Bronchial epithelial cell (primary cell): Measurements from ENCODE around the gene RPL7L1. TPM values are rescaled to one million over a fixed set of nuclear protein-coding genes. Genes with fewer than 3 reads are reported as not detected.
"Not testable (repeated sequence)": the region's sequence is repeated elsewhere in the genome, so short reads cannot be mapped to it uniquely, and the experiment has no call there.

Experiments used
- DNase-seq: peaks from one replicate; pipeline ENCODE4 v3.0.0-alpha.2; 2010; ENCODE audit warnings: low read depth
- FAIRE-seq: peaks from 2 replicates; lab custom pipeline; 2011; peaks lifted over from hg19 to GRCh38; lab: Jason Lieb, UNC
- H3K27me3 ChIP-seq: 2 replicates; pipeline ENCODE4 v1.5.1; 2011; ENCODE audit warnings: low read length; ENCODE audit not compliant: control insufficient read depth, insufficient read depth
- H3K36me3 ChIP-seq: 2 replicates; pipeline ENCODE4 v1.5.1; 2011; ENCODE audit warnings: low read length; ENCODE audit not compliant: control insufficient read depth, insufficient read depth
- H3K4me3 ChIP-seq: 2 replicates; pipeline ENCODE4 v1.5.1; 2011; ENCODE audit warnings: mild to moderate bottlenecking, low read depth, low read length, control low read depth
- total RNA-seq: library from RNA; depleted of rRNA; stranded (reverse); fragments of >200 nt; gene quantifications from 2 replicates; pipeline ENCODE4 v1.2.1, GENCODE V29; 2014
- TF ChIP-seq, protein P1 (sequence below): IDR thresholded peaks from 2 replicates; pipeline ENCODE4 v1.5.1; 2011; ENCODE audit warnings: mild to moderate bottlenecking, moderate library complexity, low read length, control low read depth, inconsistent platforms; ENCODE audit not compliant: insufficient read depth, severe bottlenecking

The RPL7L1 gene
- total RNA-seq, 1 donor from 2014 or later, result 109 TPM

DNA sequence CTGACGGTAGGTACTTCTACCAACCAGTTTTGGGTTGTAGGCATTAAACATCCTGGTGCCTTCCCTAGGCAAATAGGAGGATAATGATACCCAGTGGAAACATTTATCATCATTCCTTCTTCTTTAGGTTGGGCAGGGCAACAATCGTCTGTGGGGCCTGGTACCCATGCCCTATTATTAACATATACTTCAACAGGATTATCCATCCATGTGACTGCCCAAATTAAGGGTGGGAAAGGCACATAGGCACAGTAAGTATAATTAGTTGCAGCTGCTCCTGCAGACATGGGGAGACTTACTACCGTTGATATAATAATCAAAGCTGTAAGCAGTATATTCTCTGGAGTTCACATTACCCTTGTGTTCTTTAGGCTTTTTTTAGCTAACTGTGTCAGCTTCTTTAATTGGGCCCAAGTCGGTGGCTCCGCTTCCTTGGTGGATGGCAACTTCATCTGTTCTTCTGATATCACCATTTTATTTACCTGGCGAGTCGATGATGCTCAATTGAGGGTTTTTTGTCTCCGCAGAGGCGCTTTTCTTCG is 16.8 kb downstream of the RPL7L1 start:
- TF ChIP-seq, protein P1, sequence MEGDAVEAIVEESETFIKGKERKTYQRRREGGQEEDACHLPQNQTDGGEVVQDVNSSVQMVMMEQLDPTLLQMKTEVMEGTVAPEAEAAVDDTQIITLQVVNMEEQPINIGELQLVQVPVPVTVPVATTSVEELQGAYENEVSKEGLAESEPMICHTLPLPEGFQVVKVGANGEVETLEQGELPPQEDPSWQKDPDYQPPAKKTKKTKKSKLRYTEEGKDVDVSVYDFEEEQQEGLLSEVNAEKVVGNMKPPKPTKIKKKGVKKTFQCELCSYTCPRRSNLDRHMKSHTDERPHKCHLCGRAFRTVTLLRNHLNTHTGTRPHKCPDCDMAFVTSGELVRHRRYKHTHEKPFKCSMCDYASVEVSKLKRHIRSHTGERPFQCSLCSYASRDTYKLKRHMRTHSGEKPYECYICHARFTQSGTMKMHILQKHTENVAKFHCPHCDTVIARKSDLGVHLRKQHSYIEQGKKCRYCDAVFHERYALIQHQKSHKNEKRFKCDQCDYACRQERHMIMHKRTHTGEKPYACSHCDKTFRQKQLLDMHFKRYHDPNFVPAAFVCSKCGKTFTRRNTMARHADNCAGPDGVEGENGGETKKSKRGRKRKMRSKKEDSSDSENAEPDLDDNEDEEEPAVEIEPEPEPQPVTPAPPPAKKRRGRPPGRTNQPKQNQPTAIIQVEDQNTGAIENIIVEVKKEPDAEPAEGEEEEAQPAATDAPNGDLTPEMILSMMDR, result no peak
- H3K36me3 ChIP-seq, result no peaks in the 10 kb centered on the region
- FAIRE-seq (no peak), DNase-seq (no peak)
- H3K27me3 ChIP-seq, result no peaks in the 10 kb centered on the region
- H3K4me3 ChIP-seq, result no peak overlapping the region

DNA sequence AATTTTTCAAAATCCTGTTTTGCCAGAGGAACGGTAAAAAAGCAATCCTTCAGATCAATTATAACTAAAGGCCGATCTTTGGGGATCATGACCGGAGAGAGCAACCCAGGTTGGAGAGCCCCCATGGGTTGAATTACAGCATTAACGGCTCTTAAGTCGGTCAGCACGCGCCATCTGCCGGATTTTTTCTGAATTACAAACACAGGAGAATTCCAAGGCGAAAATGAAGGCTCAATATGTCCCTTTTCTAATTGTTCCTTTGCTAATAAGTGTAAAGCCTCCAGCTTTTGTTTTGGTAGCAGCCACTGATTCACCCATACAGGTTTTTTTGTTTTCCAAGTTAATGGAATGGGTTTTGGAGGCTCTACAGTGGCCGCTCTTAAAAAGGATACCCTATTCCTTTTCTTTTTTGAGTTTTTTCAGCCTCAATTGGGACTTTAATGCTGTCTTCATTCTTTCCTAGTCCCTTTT is 19.5 kb downstream of the RPL7L1 start:
- FAIRE-seq (no peak), DNase-seq (peak; percentile 41)
- no peaks in the 10 kb centered on the region for H3K27me3 ChIP-seq
- no peak overlapping the region for H3K4me3 ChIP-seq
- TF ChIP-seq, protein P1, result peak; percentile 58
- no peaks in the 10 kb centered on the region for H3K36me3 ChIP-seq

DNA sequence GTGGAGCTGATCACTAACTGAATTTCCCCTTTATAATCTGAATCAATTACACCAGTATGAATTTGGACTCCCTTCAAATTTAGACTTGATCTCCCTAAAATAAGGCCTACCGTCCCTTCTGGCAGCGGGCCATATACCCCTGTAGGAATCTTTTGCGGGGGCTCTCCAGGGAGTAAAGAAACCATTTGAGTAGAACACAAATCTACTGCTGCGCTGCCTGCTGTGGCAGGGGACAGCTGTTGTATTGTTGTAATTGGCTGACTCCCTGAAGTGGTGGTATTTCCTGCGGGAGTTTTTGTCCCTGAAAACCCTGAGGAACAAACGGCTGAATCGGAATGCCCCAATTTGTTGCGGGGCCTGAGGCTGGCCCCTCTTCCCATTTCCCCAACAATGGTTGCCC is 20.5 kb downstream of the RPL7L1 start:
- DNase-seq, result no peak
- no peak for FAIRE-seq
- TF ChIP-seq, protein P1, result no peak
- H3K4me3 ChIP-seq, result no peak overlapping the region
- H3K36me3 ChIP-seq, result no peaks in the 10 kb centered on the region
- no peaks in the 10 kb centered on the region for H3K27me3 ChIP-seq

DNA sequence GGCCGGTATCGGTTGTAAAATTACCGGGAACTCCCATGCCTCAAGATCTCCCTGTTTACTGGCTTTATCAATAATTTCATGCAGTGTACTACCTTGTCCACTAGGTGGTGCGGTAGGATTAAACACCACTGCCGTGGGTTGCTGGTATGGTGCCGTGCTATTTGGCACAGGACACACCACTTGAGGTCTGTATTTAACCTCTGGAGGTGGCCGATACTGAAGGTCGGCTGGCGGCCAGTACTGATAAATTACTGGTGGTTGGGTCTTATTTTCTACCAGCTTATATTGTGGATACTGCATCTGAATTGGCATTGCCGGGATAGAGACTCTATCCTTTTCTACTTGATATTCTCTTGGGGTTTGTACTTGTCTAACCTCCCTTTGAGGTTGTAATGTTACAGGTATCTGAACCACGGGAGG is 22.1 kb downstream of the RPL7L1 start:
- TF ChIP-seq, protein P1, result peak; percentile 70
- Histone ChIP-seq H3K27me3 (no peaks in the 10 kb centered on the region), H3K36me3 (no peaks in the 10 kb centered on the region), H3K4me3 (no peak overlapping the region)
- FAIRE-seq, result no peak
- DNase-seq, result peak; percentile 80

DNA sequence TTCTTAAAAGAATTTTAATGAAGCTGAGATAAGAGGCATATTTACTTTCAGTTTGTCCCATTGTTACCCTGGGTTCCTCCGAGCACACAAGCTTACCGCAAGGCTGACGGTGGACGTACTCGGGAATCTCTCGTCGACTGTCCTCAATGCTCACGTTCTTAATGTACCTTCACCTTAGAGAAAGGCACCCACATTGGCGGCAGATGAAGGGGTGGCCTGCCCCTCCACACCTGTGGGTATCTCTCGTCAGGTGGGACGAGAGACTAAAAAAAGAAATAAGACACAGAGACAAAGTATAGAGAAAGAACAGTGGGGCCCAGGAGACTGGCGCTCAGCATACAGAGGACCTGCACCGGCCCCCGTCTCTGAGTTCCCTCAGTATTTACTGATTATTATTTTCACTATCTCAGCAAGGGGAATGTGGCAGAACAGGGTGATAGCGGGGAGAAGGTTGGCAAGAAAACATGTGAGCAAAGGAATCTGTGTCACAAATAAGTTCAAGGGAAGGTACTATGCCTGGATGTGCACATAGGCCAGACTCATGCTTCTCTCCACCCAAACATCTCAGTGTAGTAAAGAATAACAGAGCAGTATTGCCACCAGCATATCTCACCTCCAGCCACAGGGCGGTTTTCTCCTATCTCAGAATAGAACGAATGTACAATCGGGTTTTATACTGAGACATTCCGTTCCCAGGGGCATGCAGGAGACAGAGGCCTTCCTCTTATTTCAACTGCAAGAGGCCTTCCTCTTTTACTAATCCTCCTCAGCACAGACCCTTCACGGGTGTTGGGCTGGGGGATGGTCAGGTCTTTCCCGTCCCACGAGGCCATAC is 23.2 kb downstream of the RPL7L1 start:
- not testable (repeated sequence) for DNase-seq, FAIRE-seq
- H3K4me3 ChIP-seq, result peak overlapping the region; percentile 2

DNA sequence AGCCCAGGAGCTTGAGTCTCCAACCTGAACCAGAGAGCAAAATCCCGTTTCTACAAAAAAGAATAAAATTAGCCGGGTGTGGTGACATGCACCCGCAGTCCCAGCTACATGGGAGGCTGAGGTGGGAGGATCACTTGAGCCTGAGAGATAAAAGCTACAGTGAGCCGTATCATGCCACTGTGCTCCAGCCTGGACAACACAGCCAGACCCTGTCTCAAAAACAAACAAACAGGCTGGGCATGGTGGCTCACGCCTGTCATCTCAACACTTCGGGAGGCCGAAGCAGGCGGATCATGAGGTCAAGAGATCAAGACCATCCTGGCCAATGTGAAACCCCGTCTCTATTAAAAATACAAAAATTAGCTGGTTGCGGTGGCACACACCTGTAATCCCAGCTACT is 25.1 kb downstream of the RPL7L1 start:
- TF ChIP-seq, protein P1, result no peak
- no peak for FAIRE-seq
- Histone ChIP-seq H3K4me3 (no peak overlapping the region), H3K36me3 (no peaks in the 10 kb centered on the region), H3K27me3 (no peaks in the 10 kb centered on the region)
- DNase-seq, result no peak

More for the DNA sequence above, 23.2 kb downstream of the RPL7L1 start:
- not testable (repeated sequence) for H3K36me3 ChIP-seq, H3K27me3 ChIP-seq
